EL (cell line): ENCODE measurements around the gene SEC61A2.
"Not testable (repeated sequence)": the region's sequence is repeated elsewhere in the genome, so short reads cannot be mapped to it uniquely, and the experiment has no call there.

Source experiments
- DNase-seq: peaks from one replicate; pipeline ENCODE4 v3.0.0-alpha.2; 2016

SEC61A2 gene

GRCh38 chr10:12129222-12130111 lies at the start of gene SEC61A2:
Gene SEC61A2, plus strand, starts transcription at chr10:12129677. Its CDS starts 111 bp downstream, at chr10:12129788.
- peak; percentile 91 for DNase-seq

GRCh38 chr10:12081470-12081869 lies 48.0 kb upstream of the SEC61A2 start:
- no peak for DNase-seq

- DNase-seq, result peak; percentile 62
Measured at GRCh38 chr10:12081879-12082557, 47.5 kb upstream of the SEC61A2 start.

- no peak for DNase-seq
Measured at GRCh38 chr10:12088919-12089318, 40.6 kb upstream of the SEC61A2 start.

- no peak for DNase-seq
Measured at GRCh38 chr10:12091421-12091820, 38.1 kb upstream of the SEC61A2 start.

GRCh38 chr10:12097361-12097760 lies 32.1 kb upstream of the SEC61A2 start:
- not testable (repeated sequence) for DNase-seq

GRCh38 chr10:12097791-12098190 lies 31.7 kb upstream of the SEC61A2 start:
- peak; percentile 19 for DNase-seq

- DNase-seq, result no peak
Measured at GRCh38 chr10:12098966-12099365, 30.5 kb upstream of the SEC61A2 start.

GRCh38 chr10:12103802-12104201 lies 25.7 kb upstream of the SEC61A2 start:
- DNase-seq, result no peak

- DNase-seq, result no peak
Measured at GRCh38 chr10:12107781-12108180, 21.7 kb upstream of the SEC61A2 start.

- DNase-seq, result no peak
Measured at GRCh38 chr10:12109286-12109685, 20.2 kb upstream of the SEC61A2 start.

GRCh38 chr10:12111528-12111927 lies 17.9 kb upstream of the SEC61A2 start:
- DNase-seq, result no peak

- no peak for DNase-seq
Measured at GRCh38 chr10:12113627-12114026, 15.8 kb upstream of the SEC61A2 start.

- DNase-seq, result no peak
Measured at GRCh38 chr10:12121673-12122072, 7.8 kb upstream of the SEC61A2 start.

- DNase-seq, result peak; percentile 78
Measured at GRCh38 chr10:12130237-12130872, 878 bp downstream of the SEC61A2 start.

- DNase-seq, result no peak
Measured at GRCh38 chr10:12135631-12136030, 6.2 kb downstream of the SEC61A2 start.

- DNase-seq, result no peak
Measured at GRCh38 chr10:12140038-12140437, 10.6 kb downstream of the SEC61A2 start.

GRCh38 chr10:12144538-12144937 lies 15.1 kb downstream of the SEC61A2 start:
- DNase-seq, result no peak

GRCh38 chr10:12150163-12150562 lies 20.7 kb downstream of the SEC61A2 start:
- no peak for DNase-seq

- DNase-seq, result no peak
Measured at GRCh38 chr10:12154516-12154915, 25.0 kb downstream of the SEC61A2 start.

GRCh38 chr10:12156367-12157123 lies 27.1 kb downstream of the SEC61A2 start:
- no peak for DNase-seq

GRCh38 chr10:12158111-12158510 lies 28.6 kb downstream of the SEC61A2 start:
- DNase-seq, result no peak

- DNase-seq, result no peak
Measured at GRCh38 chr10:12160664-12161063, 31.2 kb downstream of the SEC61A2 start.
